CD4-positive, alpha-beta T cell treated with Interleukin-6 for 4 hours (primary cell): Measurements from ENCODE around the gene GAB1.

Source experiments
- DNase-seq: peaks from one replicate; pipeline ENCODE4 v3.0.0-alpha.2; 2020; ENCODE audit warnings: mixed read lengths

The GAB1 gene

DNA sequence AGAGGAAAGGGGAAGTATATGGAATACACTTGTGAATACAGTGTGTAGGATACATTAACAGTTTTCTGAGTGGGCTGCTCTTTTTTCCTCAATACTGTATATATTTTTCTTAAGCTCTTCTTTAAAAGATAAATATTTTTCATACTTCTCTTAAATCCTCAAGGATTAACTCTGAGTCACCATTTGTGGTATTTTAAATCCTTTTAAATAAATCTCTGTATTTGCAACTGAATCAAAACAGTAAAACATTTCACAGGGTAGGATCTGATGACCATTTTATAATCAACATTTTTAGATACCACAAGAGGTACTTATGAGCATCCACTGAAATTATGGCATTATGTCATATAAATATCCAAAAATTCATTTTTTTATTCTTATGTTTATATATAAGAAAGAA, 87.6 kb downstream of the GAB1 start:
- no peak for DNase-seq

DNA sequence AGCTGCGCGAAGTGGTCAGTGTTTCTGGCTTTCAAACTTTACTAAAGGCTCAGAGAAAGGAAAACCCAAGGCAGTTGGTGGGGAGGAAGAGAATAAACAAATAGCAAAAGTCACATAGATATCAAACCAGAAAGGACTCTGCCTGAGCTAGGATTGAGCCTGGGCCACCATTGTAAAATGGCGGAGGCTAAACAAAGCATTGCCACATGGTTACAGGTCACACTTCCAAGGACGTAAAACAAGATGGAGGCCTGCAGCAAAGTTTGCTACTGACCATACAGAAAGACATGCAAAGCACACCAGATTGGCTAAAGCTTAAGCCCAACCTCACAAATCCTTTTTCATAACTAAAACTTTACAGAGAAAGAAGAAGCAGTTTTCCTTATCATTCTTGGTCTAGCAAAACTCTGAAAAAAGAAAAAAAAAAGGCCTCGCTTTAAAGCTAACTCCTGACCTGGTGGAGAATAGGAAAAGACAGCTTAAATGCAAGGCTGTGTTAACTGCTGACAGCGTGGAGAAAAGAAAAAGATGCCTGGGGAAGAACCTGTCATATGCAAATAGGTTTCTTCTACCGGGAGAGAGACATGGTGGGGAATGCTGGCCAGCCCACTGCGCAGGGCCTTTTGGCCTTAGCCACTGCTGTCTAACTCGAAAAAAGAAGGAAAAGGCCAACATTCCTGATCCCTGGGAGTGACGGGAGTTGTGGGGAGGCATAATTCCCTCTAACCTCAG, 95.0 kb downstream of the GAB1 start:
- no peak for DNase-seq

DNA sequence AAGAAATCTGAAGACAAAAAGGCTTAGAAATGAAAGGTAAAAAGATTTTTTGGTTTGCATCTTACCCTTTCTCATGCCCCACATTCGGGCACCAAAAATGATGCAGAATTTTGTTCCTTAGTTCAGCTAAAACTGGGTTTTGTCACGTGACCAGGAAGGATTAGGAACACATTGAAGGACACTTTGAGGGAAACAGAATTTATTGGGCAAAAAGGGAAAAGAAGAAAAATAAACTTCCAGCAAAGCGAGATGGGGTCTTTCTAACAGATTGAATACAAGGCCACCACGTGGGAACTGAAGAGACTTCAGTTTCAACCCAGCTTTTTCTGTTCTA, 95.5 kb downstream of the GAB1 start:
- DNase-seq: no peak

DNA sequence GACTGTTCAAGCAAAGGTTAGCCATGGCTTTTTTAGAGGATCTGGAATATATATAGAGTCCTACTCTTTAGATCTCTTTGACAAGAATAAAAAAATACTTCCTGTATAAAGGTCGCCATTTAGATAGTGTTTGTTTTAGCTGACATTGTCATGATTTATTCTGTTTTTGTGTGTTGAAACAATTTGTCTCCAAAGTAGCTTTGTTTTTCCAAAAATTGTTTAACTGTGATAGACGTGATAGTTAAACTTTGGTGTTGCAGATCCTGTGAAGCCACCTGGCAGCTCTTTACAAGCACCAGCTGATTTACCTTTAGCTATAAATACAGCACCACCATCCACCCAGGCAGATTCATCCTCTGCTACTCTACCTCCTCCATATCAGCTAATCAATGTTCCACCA, 96.6 kb downstream of the GAB1 start:
- no peak for DNase-seq

DNA sequence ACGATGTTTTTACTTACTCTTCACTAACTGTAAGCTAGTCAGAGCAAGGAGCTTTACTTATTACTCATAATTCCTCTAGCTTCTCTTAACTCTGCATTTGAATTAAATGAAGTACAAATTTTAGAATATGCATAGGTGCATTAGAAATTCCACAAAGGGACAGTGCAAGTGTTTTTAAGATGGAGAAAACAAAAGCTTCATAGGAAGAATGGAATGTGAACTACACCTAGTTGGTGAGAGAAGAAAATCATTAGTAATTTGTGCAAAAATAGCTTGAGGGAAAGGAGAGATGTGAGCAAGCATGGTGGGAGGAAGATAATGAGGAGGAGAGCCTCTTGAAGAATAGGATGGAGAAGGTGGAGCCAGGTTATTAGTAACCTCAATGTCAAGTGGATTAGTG, 99.3 kb downstream of the GAB1 start:
- no peak for DNase-seq

DNA sequence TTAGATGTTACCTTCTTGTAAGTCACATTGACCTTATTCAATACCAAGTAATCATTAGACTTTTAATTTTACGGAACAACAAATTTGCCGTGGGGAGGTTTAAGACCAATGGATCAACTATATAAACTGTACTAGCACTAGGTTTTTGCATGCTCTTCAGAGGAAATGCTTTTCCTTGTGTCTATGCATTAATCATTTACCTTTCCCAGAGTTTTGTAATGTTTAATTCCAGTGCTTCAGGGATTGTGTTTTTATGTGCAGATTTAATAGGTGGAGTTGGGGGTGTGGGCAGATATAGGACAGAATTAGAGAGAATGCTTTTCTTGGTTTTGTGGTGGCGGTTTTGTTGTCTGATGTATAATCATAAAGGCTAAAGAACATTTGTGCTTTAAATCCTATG, 100.8 kb downstream of the GAB1 start:
- DNase-seq: no peak

DNA sequence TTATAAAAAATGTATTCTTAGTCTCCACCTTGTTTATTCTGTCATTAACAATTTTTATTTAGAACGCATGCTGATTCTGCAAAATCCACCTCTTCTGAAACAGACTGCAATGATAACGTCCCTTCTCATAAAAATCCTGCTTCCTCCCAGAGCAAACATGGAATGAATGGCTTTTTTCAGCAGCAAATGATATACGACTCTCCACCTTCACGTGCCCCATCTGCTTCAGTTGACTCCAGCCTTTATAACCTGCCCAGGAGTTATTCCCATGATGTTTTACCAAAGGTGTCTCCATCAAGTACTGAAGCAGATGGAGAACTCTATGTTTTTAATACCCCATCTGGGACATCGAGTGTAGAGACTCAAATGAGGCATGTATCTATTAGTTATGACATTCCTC, 101.3 kb downstream of the GAB1 start:
- DNase-seq: no peak

DNA sequence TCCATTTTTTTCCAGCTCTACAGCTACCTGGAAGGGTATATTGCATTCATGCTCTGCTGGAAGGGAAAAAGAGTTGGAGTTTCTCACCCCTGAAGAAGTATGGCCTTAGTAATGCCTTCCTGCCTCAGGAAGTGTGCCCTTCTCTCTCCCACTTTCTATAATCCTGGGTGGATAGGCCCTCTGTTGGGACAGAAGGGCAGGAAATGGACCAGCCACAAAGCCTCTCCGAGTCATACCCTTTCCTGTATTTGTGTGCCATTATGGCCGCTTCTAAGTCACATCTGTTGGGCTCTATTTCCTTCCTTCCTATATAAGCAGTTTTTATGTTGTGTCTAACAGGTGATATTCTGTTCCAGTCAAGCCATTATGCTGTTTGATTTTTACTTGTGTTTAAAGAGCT, 102.0 kb downstream of the GAB1 start:
- no peak for DNase-seq

DNA sequence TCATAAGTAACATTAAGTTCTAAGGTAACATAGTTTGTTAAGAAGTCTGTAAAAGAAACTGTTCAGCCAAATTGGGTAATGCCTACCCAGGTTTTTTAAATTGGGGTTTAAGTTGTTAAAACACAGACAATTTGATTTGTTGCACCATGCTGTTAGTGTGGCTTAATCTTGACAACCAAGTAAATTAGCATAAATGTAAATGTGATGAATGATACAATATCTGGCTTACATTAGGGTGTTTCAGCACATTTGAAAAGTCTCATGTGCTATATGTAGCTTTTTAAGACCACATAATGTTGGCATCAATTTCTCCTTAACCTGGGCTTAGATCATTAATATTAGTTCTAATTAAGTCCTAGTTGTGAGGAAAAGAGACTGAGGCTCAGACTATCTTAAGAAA, 104.4 kb downstream of the GAB1 start:
- DNase-seq: no peak

DNA sequence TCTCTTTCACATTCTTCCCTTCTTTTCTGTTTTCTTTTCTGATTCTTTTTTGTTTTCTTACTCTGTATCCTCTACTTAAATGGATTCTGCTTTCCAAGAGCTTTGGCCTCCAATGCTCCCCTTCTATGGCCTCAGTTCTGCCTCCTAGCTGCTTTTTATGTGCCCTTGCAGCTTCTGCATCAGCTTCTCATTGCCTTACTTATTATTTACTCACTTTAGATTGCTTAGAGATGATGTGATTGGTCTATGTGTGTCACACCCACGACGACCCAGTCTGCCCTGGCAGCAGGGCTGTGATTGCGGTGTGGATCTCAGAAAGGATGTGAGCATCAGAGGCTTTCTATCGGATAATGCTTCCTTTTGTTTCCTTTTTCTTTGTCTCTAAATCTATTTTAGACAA, 105.0 kb downstream of the GAB1 start:
- DNase-seq: no peak

DNA sequence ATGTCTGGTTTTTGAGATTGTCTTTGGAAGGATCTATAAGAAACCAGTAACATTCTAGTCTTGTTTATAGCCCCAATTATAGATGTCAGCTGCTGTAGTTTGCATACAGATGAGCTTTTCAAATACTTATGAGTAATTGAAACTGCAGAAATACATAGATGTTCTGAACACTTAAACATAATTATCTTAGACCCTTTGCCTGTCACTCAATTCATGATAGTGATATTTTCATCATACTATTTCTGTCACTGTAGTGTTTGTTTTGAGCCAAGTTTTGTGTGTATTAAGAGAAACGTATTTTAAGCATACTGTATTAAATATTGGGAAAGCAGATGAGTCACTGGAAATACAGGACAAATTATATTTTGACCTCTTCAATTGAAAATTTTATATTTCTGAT, 107.1 kb downstream of the GAB1 start:
- no peak for DNase-seq

DNA sequence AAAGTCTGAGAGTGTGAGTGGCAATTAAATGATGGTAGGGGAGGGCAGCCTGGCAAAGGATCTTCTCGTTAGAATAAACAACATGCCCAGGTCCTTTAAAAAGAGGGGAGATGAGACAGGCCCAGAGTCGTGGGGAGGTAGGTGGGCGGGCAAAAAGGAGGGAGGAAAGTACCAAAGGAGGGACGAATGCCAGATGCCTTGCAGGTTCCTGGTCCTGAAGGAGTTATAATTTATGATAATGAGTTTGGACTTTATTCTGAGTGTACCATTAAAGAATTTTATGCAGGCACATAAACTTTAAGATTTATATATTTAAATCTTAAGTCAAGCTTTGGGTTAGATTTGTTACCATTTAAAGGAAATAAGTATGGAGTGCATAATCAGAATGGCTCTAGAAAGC, 114.5 kb downstream of the GAB1 start:
- no peak for DNase-seq

DNA sequence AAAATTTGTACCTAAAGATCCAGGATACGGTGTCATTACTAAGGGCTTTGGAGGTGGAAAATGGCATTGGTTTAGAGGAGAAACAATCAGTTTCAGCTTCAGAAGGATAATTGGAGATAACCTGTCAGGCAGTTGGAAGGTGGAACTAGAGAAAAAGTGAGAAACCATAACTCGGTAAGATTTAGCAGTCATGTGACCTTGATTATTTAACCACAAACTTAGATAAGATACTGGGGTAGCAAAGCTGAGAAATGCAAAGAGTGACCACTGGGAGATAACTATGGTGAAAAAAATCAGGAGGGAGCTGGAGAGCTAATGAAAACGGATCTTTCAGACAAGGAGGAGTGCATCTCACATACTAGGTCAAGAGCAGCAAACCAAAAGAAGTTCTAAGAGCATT, 118.5 kb downstream of the GAB1 start:
- DNase-seq: no peak

DNA sequence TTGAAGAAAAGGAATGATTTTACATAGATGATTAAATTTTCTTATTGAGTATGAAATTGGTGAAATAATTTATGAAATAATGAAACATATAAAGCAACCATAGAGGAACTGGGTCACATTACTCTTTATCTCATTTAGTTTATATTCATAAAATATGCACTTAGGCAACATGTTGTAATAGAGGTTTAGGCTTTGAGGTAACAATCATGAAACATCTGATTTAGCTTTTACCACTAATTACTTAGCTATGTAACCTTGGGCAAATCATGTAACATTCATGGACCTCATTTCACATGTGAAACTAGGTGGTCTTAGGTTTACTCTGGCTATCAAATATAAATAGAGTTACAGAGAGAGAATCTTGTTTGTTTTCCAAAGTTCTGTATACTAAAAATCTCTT, 122.3 kb downstream of the GAB1 start:
- no peak for DNase-seq

DNA sequence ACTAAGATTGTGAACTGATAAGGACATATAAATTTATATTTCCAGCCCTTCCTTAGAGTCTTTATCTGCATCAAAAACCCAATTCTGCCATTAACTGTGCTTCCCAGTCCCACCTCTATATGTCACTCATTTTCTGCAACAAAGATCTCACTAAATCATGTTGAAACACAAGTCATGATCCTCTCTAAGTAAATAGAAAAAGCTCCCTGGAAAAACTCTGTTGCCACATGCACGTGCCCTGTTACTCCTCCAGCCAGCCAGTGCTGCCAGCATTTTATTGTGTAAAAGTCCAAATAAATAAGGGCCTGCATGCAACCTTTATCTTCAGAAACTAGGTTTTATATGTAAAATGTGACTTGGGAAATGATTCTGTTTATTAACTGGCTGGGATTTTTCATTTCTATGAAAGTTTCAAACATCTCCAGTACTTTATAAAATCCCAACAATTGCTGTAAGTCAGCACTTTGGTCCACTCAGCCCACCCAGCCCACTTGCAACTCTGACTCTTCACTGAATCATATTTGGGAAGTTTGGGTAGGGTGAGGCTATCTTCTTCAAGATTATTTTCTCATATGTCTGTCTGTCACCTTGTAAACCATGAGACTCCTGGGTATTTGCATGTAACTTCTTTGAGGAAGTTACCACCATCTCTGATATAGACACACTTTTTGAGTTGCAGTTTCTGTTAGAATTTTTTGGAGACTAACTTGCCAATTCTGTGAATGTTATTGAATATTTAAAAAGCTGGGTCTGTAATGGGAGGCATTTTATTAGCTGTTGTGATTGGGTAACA, 136.9 kb downstream of the GAB1 start:
- no peak for DNase-seq

DNA sequence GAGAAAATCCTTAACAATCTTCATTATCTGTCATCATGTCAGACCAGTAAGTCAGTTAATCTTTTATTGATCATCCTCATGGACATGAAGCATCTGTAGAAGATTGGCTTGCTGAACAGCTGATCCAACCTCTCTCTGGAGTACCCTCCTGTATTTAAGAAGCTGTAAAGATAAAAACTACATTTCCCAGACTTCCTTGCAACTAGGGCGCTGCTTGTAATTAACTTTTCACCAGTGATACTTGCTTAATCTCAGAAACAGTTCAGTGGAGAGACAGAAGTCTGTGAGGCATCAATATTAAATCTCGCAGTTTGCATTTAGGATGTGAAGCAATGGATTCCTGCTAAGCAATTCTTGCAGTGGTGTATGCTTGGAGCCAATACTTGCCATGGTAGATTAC, 140.8 kb downstream of the GAB1 start:
- DNase-seq: no peak

DNA sequence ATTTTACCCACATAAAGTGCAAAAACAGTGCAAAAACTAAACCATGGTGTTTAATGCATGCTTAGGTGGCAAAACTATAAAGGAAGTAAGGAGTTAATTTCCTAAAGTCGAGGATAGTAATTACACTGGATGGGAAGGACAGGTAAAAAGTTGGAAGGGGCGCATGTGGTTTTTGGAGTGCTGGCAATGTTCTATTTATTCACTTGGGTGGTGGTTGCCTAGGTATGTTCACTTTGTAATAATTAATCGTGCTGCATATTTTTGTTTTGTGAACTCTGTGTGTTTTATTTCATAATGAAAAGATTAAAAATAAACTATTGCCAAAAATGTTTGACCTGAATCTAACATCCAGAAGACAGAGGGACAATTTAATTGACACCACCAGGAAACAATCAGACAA, 144.7 kb downstream of the GAB1 start:
- no peak for DNase-seq

DNA sequence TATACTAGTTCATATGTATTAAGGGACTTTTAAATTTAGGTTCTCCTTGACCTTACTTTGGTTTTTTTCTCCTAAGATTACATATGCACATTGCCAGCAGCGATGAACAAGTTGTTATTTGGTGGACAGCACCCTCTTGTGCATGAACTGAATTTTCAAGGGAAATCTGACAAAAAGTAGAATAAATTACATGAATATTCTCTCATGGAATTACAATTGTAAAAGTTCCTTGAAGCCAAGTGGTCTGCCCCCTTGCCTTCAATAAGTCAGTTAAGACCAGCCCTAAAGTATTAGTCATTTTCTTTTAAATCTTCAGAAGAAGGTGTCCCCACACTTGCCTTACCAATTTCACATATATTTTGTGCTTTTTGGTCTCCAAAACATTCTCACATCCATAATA, 146.2 kb downstream of the GAB1 start:
- DNase-seq: no peak

DNA sequence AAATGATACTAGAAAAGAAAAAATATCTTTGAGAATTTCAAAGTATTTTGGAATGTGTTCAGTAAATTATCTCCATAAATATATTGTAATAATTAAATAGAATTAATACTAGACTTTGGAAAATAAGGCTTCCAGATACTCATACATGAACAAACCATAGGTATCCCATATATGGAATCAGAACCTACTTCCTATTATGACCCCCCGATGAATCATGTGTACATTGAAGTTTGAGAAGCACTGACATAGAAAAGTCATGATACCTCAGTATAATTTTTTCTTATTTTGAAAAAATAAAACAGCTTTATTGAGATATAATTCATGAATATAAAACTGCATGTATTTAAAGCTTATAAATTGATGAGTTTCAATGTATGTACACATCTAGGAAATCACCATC, 149.6 kb downstream of the GAB1 start:
- no peak for DNase-seq

DNA sequence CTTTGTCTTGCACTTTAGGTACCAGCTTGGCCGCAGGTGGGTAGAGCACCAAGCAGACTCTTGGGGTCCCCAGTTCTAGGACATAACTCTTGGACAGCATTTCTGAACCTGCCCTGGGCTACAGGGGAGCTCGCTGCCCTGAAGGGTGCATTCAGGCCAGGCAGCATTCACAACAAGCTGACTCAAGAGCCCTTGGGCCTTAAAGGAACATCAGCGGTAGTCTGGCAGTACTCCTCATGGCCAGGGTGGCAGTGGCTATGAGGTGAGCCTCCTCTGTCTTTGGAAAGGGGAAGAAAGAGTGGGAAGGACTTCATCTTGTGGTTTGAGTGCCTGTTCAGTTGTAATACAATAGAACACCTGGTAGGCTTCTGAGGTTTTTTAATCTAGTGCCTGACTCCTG, 152.0 kb downstream of the GAB1 start:
- no peak for DNase-seq

DNA sequence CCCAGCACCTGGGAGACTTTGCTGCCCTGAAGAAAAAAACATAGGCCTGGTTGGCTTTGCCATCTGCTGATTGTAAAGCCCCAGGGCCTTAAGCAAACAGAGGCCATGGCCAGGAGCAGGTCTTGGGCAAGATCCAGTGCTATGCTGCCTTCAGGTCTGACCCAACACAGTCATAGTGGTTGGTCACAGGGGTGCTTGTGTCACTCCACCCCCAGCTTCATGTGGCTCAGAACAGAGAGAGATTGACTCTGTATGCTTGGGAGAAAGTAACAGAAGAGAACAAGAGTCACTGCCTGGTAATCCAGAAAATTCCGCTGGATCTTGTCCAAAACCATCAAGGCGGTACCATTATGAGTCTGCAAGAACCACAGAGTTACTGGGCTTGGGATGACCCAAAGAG, 152.4 kb downstream of the GAB1 start:
- no peak for DNase-seq

DNA sequence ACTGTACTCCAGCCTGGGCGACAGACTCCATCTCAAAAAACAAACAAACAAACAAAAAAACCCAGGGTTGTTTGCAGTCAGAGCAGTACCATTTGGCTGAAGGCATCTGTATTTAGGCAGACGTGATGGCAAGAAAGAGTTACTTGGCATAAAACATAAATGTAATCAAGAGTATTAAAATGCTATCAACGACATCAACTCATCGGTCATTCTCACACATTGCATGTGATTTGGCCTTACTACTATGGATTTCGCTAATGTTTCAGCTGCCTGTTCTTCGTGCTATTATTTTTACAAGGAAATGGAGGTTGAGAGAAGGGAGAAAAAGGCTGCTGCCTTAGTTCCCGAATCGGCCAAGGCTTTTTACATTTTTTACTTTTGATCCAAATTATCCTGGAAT, 161.3 kb downstream of the GAB1 start:
- no peak for DNase-seq

DNA sequence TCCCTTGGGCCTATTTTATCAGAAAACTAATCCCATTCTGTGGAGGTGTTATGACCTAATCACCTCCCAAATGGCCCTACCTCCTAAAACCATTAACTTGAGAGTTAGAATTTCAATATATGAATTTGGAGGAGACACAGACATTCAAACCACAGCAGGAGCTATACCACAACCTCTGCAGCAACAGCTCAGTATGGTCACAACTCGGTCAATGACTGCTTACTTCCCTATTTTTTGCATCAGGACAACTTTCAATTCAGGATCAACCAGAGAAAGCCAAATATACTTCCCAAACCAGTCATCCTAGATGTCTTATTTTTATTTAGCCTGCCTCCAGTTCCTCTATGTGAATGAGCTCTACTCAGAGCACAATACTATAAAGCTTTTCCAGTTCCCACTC, 165.6 kb downstream of the GAB1 start:
- DNase-seq: no peak

DNA sequence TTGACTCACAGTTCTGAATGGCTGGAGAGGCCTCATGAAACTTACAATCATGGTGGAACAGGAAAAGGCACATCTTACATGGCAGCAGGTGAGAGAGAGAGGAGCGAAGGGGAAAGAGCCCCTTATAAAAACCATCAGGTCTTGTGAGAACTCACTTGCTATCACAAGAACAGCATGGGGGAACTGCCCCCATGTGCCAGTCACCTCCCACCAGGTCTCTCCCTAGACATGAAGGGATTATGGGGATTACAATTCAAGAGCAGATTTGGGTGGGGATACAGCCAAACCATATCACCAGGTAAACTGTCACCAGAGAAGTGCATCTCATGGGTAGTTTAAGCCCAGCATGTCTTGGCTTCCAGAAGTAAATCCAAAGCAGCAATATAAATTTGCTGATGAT, 169.4 kb downstream of the GAB1 start:
- DNase-seq: no peak

DNA sequence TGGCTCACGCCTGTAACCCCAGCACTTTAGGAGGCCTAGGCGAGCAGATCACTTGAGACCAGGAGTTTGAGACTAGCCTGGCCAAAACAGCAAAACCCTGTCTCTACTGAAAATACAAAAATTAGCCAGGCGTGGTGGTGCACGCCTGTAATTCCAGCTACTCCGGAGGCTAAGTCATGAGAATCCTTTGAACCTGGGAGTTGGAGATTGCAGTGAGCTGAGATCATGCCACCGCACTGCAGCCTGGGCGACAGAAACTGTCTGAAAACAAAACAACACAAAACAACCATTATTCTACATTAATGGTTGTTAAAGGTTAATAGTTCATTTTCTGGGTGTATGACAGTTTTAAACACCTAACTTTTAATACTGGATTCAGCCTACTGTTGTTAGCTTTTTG, 175.2 kb downstream of the GAB1 start:
- no peak for DNase-seq
